ENCODE results near the gene TCERG1L.

Gene TCERG1L

GRCh38 chr10:131148270-131148669, 163.3 kb downstream of the TCERG1L start:
- TF ChIP-seq CTCF (IDR thresholded peaks at IDR 0.05) = no peak

- TF ChIP-seq CTCF (IDR thresholded peaks at IDR 0.05) = no peak
Observed at GRCh38 chr10:131147301-131147975, 164.1 kb downstream of the TCERG1L start.

GRCh38 chr10:131146790-131147189, 164.7 kb downstream of the TCERG1L start:
- no peak for TF ChIP-seq CTCF (IDR thresholded peaks at IDR 0.05)

- no peak for TF ChIP-seq CTCF (IDR thresholded peaks at IDR 0.05)
Observed at GRCh38 chr10:131145756-131146155, 165.8 kb downstream of the TCERG1L start.

- TF ChIP-seq CTCF (IDR thresholded peaks at IDR 0.05) = no peak
Observed at GRCh38 chr10:131144711-131145375, 166.7 kb downstream of the TCERG1L start.

GRCh38 chr10:131144196-131144595, 167.3 kb downstream of the TCERG1L start:
- TF ChIP-seq CTCF (IDR thresholded peaks at IDR 0.05) = no peak

GRCh38 chr10:131143425-131144165, 167.9 kb downstream of the TCERG1L start:
- no peak for TF ChIP-seq CTCF (IDR thresholded peaks at IDR 0.05)

All from LNCAP (cell line).